ENCODE data around the gene DLG2.
A peak's percentile ranks its signal among the peaks of the same experiment; 100 is the strongest.
"Not testable (repeated sequence)": the region's sequence is repeated elsewhere in the genome, so short reads cannot be mapped to it uniquely, and the experiment has no call there.

Gene DLG2

DNA sequence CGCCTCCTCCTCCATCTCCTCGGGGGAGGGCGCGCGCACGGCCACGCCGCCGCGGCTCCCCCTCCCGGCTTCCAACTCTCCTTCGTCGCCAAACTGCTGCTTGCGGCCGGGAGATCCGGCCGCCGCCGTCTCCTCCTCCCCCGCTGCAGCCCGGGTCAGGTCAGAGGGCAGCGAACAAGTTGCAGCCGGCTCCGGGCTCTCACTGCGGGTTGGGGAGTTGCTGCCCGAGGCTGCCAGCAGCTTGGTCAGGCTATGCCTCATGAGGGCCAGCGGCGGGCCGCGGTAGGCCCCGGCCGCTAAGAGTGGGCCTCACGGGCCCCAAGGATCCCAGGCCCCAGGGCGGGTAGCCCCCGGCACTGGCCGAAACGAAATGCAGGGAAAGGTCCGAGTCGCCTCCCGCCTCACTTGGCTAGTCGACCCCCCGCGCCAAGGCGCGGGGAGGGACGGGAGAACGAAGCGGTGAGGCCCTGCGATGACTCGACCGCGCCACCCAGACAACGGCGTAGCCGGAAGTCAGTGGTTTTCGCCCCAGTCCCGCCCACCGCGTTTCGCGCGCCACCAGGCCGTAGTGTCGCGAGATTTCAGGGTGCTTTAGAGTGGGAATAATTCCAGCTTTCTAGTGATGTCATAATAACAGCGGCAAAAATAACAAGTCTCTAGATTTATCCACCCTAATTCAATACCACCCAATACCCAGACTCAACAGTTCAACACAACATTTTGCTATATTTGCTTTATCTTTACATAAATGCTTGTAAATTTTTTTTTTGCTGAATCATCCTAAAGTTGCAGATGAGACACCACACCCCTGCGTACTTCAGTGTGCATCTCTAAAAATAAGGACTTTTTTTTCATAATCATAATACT is 37.7 kb upstream of the DLG2 start, which contains the start of gene CREBZF:
Gene CREBZF (minus strand): TSS at position 515 of the 867 bp plus-strand sequence. CDS start 254 bp downstream, at position 261.
- peak within 1 kb of the TSS; percentile 69 for H3K4me3 ChIP-seq (ENCODE audit: low read depth, low read length)
- DNase-seq (ENCODE audit: low read depth), result peak; percentile 84
- TF ChIP-seq, protein P1, sequence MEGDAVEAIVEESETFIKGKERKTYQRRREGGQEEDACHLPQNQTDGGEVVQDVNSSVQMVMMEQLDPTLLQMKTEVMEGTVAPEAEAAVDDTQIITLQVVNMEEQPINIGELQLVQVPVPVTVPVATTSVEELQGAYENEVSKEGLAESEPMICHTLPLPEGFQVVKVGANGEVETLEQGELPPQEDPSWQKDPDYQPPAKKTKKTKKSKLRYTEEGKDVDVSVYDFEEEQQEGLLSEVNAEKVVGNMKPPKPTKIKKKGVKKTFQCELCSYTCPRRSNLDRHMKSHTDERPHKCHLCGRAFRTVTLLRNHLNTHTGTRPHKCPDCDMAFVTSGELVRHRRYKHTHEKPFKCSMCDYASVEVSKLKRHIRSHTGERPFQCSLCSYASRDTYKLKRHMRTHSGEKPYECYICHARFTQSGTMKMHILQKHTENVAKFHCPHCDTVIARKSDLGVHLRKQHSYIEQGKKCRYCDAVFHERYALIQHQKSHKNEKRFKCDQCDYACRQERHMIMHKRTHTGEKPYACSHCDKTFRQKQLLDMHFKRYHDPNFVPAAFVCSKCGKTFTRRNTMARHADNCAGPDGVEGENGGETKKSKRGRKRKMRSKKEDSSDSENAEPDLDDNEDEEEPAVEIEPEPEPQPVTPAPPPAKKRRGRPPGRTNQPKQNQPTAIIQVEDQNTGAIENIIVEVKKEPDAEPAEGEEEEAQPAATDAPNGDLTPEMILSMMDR (IDR thresholded peaks at IDR 0.05; ENCODE audit: low read depth, low read length, missing control alignments), result no peak

DNA sequence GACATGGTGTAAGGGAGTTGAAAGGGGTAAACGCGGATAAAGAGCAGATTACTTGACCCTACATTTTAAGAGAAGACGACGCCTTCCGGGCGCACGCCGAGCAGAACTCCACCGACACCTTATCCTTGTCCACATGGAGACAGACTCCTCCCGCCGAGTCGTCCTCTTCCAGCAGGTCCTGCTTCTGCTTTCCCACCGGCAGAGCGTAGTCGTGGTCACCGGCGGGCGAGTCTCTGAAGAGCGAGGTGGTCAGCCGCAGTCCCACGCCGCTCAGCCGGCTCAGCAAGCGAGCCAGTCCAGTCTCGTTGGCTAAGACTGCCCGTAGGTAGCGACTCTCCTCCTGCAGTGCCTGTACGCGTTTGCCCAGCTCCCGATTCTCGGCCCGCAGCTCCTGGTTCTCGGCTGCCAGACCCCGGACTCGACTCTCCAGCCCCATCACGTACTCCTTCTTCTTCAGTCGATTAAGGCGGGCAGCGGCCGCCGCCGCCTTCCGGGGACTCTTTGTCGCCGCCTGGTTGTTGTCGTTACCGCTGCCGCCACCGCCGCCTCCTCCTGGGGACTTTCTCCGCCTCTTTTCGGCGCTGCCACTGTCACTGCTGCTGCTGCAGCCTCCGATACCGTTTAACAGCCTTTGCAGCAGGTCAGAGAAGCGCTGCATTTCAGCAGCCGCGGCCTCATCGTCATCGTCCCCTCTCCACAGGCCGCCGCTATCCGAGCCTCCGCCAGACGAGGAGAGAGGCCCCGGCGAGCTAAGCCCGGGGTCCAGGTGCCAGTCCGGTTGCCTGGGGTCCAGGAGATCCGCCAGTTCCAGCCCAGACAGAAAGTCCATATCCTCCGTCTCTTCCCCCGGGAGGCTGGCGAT is 36.8 kb upstream of the DLG2 start:
- H3K4me3 ChIP-seq (ENCODE audit: low read depth, low read length), result peak overlapping the region; percentile 69
- TF ChIP-seq, protein P1 (IDR thresholded peaks at IDR 0.05; ENCODE audit: low read depth, low read length, missing control alignments), result peak; percentile 68
- DNase-seq (ENCODE audit: low read depth), result peak; percentile 31

DNA sequence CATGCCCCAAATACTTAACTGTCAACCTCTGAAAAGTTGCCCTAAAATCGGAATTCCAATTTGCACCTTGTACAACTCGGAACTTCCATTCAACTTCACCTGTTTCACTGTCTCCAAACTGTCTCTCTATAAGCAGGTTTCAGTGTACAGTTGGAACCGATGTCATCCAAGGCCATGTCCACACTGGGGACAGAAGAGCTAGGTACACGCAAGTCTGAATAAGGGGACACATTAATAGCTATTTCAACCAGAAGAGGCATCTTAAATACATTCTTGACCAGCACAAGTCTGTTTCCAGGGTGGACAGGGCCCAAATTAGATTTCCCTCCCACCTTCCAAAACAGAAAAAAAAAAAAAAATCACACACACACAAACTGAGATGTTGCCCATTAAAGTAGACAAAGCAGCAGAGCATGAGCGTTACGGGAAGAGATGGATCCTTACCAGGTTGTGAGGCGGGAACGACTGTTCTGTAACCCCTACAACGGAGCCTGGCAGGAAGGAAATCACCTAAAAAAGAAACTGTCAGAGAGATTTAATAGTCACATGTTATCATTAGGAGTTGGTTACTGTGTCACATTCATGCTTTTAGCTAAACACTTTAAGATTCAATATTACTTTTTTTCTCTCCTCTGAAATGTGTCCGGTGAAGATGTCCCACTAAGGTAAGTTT is 36.1 kb upstream of the DLG2 start:
- H3K4me3 ChIP-seq (ENCODE audit: low read depth, low read length), result peak overlapping the region; percentile 69
- DNase-seq (ENCODE audit: low read depth), result no peak
- TF ChIP-seq, protein P1 (IDR thresholded peaks at IDR 0.05; ENCODE audit: low read depth, low read length, missing control alignments), result no peak

GRCh38 chr11:85661972-85662664 is 35.0 kb upstream of the DLG2 start:
- TF ChIP-seq, protein P1 (IDR thresholded peaks at IDR 0.05; ENCODE audit: low read depth, low read length, missing control alignments), result no peak
- DNase-seq (ENCODE audit: low read depth), result no peak
- peak overlapping the region; percentile 69 for H3K4me3 ChIP-seq (ENCODE audit: low read depth, low read length)

GRCh38 chr11:85658180-85658579 is 31.0 kb upstream of the DLG2 start:
- TF ChIP-seq, protein P1 (IDR thresholded peaks at IDR 0.05; ENCODE audit: low read depth, low read length, missing control alignments), result no peak
- DNase-seq (ENCODE audit: low read depth), result no peak
- H3K4me3 ChIP-seq (ENCODE audit: low read depth, low read length), result no peak overlapping the region

GRCh38 chr11:85656777-85657176 is 29.6 kb upstream of the DLG2 start:
- H3K4me3 ChIP-seq (ENCODE audit: low read depth, low read length), result no peak overlapping the region
- no peak for DNase-seq (ENCODE audit: low read depth)
- TF ChIP-seq, protein P1 (IDR thresholded peaks at IDR 0.05; ENCODE audit: low read depth, low read length, missing control alignments), result no peak

DNA sequence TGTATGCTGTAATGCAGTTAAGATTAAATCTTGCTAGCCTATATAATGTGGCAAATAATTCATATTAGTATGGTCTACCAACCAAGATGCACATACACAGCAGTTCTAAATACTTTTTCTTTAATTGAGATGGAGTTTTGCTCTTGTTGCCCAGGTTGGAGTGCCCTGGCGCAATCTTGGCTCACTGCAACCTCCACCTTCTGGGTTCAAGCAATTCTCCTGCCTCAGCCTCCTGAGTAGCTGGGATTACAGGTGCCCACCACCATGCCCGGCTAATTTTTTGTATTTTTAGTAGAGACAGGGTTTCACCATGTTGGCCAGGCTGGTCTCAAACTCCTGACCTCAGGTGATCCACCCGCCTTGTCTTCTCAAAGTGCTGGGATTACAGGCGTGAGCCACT is 27.2 kb upstream of the DLG2 start:
- H3K4me3 ChIP-seq (ENCODE audit: low read depth, low read length); DNase-seq (ENCODE audit: low read depth): not testable (repeated sequence)

Data from GM12864 (cell line).